GM13977 (cell line): ENCODE measurements around the gene KDR.

Experiments
- DNase-seq: peaks from one replicate; pipeline ENCODE4 v3.0.0; 2012; ENCODE audit warnings: low spot score
- in situ Hi-C: fragments of 300-500 bp; cut with MboI; formaldehyde crosslinking; loops from one replicate; pipeline ENCODE4 v1.12.0; 2022; ENCODE audit warnings: low sequenced_read_pairs, low pct_unique_long_range_greater_than_20kb, mixed read lengths, inconsistent platforms; ENCODE audit not compliant: unreplicated experiment
- TF ChIP-seq, protein P1 (sequence below): IDR thresholded peaks from 2 replicates; pipeline ENCODE4 v1.5.1; 2012; ENCODE audit warnings: mild to moderate bottlenecking, control low read depth; ENCODE audit not compliant: insufficient read depth; ENCODE audit errors: extremely low read depth, missing control alignments

Gene KDR

DNA sequence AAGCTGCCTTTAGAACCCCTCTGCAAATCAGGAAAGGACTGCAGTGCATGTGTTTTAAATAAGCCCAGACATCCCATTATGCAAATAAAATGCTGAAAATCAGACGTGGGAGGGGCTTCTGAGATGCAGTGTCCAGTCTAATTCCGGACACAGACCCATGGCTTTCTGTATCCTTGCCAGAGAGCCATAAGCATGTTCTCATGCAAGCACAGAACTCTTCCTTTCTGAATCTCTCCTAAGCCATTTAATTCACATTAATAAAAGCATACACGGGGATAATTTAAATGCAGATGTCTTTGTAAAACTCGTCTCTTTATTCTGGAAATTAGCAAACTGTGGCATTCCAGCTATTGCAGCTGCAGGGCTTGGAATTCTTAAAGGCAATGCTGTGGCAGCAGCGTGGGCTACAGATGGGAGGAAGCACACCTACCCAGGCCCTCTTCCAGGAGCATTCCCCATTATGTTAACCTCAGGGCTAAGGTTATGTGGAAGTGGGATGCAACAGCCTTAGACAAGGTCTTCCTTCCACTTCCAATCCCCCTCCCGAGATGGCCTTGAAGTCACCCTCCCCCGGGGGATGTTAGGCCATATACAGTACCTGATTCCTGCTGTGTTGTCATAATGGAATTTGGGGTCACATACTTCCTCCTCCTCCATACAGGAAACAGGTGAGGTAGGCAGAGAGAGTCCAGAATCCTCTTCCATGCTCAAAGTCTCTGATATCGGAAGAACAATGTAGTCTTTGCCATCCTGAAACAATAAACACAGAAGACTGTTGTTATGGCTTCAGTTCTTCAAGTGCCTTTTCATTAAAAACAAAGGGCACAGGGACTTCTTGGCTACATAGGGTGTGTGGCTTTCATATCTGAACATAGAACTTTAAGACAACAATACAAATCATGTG, 38.1 kb downstream of the KDR start:
- in situ Hi-C loops: no loop called here
- no peak for DNase-seq
- TF ChIP-seq, protein P1, sequence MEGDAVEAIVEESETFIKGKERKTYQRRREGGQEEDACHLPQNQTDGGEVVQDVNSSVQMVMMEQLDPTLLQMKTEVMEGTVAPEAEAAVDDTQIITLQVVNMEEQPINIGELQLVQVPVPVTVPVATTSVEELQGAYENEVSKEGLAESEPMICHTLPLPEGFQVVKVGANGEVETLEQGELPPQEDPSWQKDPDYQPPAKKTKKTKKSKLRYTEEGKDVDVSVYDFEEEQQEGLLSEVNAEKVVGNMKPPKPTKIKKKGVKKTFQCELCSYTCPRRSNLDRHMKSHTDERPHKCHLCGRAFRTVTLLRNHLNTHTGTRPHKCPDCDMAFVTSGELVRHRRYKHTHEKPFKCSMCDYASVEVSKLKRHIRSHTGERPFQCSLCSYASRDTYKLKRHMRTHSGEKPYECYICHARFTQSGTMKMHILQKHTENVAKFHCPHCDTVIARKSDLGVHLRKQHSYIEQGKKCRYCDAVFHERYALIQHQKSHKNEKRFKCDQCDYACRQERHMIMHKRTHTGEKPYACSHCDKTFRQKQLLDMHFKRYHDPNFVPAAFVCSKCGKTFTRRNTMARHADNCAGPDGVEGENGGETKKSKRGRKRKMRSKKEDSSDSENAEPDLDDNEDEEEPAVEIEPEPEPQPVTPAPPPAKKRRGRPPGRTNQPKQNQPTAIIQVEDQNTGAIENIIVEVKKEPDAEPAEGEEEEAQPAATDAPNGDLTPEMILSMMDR: no peak

DNA sequence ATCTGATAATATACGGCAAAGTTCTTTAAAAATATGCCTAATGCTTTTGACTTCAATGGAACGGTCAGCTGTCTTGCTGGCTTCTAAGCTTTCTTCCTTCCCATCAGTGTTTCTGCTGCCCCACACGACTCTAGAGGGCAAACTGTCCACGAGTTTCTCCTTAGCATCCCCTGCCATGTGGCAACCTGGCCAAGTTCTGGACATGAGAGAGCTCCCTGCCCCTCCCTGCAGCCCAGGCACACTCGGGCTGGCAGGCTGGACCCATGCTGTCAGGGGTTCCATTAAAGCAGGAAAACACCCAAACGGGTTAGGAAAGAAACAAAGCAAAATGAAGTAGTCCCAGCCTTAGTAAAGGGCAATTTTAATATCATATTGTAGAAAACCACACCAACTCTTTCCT, 38.8 kb downstream of the KDR start:
- in situ Hi-C loops: no loop called here
- DNase-seq: no peak
- TF ChIP-seq, protein P1: no peak

DNA sequence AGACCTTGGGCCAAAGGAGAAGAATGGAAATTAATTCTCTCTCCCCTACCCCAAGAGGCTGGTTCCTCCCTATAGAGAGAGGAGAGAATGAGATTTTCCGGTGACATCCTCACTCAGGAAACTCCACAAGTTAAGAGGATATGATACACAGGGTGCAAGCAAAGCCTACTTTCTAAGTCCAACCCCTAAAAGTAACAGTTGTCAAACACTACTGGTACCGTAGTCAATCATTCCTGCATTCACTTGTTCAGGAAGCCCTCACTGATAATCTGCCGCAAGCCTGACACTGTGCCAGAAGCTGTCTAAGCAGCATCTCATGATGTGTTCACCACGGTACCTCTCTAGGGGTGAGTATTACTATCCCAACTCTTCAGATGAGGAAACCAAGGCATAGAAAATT, 41.7 kb downstream of the KDR start:
- TF ChIP-seq, protein P1: no peak
- DNase-seq: no peak
- in situ Hi-C loops: no loop called here

GRCh38 chr4:55082756-55083155, 42.6 kb downstream of the KDR start:
- DNase-seq: no peak
- in situ Hi-C loops: no loop called here
- TF ChIP-seq, protein P1: no peak

DNA sequence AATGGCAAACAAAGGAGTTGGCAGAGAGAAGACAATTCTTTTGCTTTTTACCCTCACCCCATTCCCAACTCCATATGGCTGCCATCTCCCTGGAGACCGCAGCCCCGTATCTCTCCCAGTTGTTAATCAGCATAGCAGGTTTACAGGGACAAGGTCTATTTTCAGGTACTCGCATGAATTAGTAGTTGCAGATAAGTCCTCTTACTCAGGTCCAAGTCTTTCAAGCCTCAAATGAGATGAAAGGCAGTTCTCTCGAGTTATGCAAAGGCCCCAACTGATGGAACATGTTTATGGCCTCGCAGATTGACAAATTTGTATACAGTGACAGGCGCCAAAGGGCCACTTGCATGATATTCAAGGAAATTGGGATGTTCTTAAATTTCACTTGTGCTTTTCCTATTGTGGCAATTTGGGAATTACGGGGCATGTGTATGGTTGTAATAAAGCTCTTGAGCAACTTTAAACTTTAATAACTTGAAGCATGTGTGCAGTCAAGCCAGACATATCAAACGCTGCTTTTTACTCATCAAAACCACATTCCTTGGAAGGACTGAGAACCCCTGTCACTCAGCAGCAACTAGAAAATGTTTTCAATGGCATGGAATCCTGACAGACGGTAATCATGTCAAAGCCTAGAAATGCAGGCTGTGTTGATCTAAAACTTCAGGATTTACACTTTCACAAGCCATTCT, 45.1 kb downstream of the KDR start:
- no peak for DNase-seq
- TF ChIP-seq, protein P1: no peak
- in situ Hi-C loops: no loop called here

- in situ Hi-C loops: no loop called here
- no peak for DNase-seq
- TF ChIP-seq, protein P1: no peak
Observed at GRCh38 chr4:55079451-55080173, 45.8 kb downstream of the KDR start.
